Vagina (tissue), 2 donors: ENCODE results near the gene MAPK8IP2.

ENCODE experiments used
- POLR2A ChIP-seq, 2 donors: fragments of 450-650 bp; IDR thresholded peaks; one replicate each; pipeline ENCODE4 v1.6.1; 2017; ENCODE audit warnings: antibody characterized with exemption in 2 of 2, mild to moderate bottlenecking in 2 of 2, moderate library complexity in 2 of 2
- TF ChIP-seq, protein P1 (sequence below), 3 experiments: fragments of 450-650 bp in 2 of 3; fragments of 200-600 bp in 1 of 3; sonication (generic) in 1 of 3; IDR thresholded peaks; one replicate each; pipeline ENCODE4 v1.5.1; 2017 to 2019; ENCODE audit warnings: antibody characterized with exemption in 3 of 3, mild to moderate bottlenecking in 2 of 3, moderate library complexity in 2 of 3

DNA sequence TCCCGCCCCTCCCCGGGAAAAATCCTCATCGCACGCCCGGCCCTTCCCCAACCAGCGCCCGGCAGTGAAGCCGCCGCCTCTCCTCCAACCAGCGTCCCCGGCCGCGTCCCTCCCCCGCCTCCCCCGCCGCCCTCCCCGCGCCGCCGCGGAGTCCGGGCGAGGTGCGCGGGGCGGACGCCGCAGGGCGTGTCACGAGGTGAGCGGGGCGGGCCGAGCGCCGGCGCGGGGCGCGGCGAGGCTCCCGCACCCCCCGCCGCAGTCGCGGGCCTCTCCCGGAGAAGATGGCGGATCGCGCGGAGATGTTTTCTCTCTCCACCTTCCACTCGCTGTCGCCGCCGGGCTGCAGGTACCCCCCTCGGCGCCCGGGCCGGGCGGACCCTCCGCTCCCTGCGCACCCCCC is at the start of gene MAPK8IP2:
- no peak for TF ChIP-seq POLR2A (IDR thresholded peaks at IDR 0.05)
- TF ChIP-seq, protein P1, sequence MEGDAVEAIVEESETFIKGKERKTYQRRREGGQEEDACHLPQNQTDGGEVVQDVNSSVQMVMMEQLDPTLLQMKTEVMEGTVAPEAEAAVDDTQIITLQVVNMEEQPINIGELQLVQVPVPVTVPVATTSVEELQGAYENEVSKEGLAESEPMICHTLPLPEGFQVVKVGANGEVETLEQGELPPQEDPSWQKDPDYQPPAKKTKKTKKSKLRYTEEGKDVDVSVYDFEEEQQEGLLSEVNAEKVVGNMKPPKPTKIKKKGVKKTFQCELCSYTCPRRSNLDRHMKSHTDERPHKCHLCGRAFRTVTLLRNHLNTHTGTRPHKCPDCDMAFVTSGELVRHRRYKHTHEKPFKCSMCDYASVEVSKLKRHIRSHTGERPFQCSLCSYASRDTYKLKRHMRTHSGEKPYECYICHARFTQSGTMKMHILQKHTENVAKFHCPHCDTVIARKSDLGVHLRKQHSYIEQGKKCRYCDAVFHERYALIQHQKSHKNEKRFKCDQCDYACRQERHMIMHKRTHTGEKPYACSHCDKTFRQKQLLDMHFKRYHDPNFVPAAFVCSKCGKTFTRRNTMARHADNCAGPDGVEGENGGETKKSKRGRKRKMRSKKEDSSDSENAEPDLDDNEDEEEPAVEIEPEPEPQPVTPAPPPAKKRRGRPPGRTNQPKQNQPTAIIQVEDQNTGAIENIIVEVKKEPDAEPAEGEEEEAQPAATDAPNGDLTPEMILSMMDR (IDR thresholded peaks at IDR 0.05), result no peak
